ENCODE results near the gene TARS3. TPM values are rescaled to one million over a fixed set of nuclear protein-coding genes. Genes with fewer than 3 reads are reported as not detected.

Gene TARS3
- total and polyA plus RNA-seq, 2 donors (not counting 3 experiments of a cell fraction or from before 2014, with no cell fraction given) = 0.91 to 8.2 TPM

GRCh38 chr15:101702077-101702476, 22.2 kb downstream of the TARS3 start:
- Histone ChIP-seq H3K27ac (ENCODE audit: insufficient read depth, low read depth, low read length) (peak overlapping the region; percentile 13), H3K79me2 (ENCODE audit: control insufficient read depth, insufficient read depth, low read length) (no peaks in the 10 kb centered on the region), H3K36me3 (ENCODE audit: control insufficient read depth in 2 of 2, extremely low read depth in 1 of 2, insufficient read depth in 2 of 2, low read length in 2 of 2) (no peaks in the 10 kb centered on the region), H4K20me1 (replicated peaks; ENCODE audit: control insufficient read depth, extremely low read depth, insufficient read depth, low read length) (no peaks in the 10 kb centered on the region), H3K9me1 (replicated peaks; ENCODE audit: control insufficient read depth, extremely low read depth, insufficient read depth, low read length) (no peaks in the 10 kb centered on the region), H3K4me3 (replicated peaks in 1 of 3; ENCODE audit: insufficient read depth in 1 of 3, low read depth in 1 of 3, low read length in 3 of 3) (no peak overlapping the region), H3K27me3 (ENCODE audit: control insufficient read depth in 2 of 2, insufficient read depth in 2 of 2, low read length in 2 of 2) (no peaks in the 10 kb centered on the region), H3K9ac (replicated peaks; ENCODE audit: extremely low read depth, insufficient read depth, low read length) (no peak overlapping the region), H3K4me2 (ENCODE audit: insufficient read depth, low read length) (peak overlapping the region; percentile 80), H2AFZ (ENCODE audit: low read depth, low read length) (no peak overlapping the region), H3K4me1 (ENCODE audit: control insufficient read depth, extremely low read depth, insufficient read depth, low read length) (peaks cover 16% of the 10 kb centered on the region), H3K9me3 (replicated peaks; ENCODE audit: control insufficient read depth, insufficient read depth, low read length) (no peaks in the 10 kb centered on the region)
- ChIA-PET POLR2A (no interaction called here), CTCF (interaction anchor here (1.6 kb wide), 1 partner anchor 17 kb away, joined by 5 read pairs; no protein-coding TSS in a partner anchor)
- dilution Hi-C loops (cut with MboI; ENCODE audit: extremely low pct_ligation_motif_present, low sequenced_read_pairs) (no loop called here), intact Hi-C loops (cut with micrococcal nuclease) (loop anchor here (1.0 kb wide), 1 partner anchor 21 kb away; no protein-coding TSS in a partner anchor)
- TF ChIP-seq FOS (IDR thresholded peaks at IDR 0.05; ENCODE audit: borderline replicate concordance, insufficient read depth, low read length) = peak; percentile 50
- no peak for TF ChIP-seq MAX (IDR thresholded peaks at IDR 0.05; ENCODE audit: insufficient read depth, insufficient read length)
- TF ChIP-seq POLR2A (IDR thresholded peaks at IDR 0.05; ENCODE audit: low read depth, low read length) = no peak
- peak; percentile 8 for TF ChIP-seq JUN (IDR thresholded peaks at IDR 0.05; ENCODE audit: borderline replicate concordance, insufficient read depth, insufficient read length, low read depth)
- TF ChIP-seq POLR2AphosphoS5 (IDR thresholded peaks at IDR 0.05; ENCODE audit: insufficient read depth, low read depth, low read length) = no peak
- TF ChIP-seq EZH2 (IDR thresholded peaks at IDR 0.05; ENCODE audit: borderline replicate concordance, low read depth, low read length, severe bottlenecking) = no peak
- no peak for TF ChIP-seq MYC (IDR thresholded peaks at IDR 0.05; ENCODE audit: low read depth, low read length)
- peak; percentile 94 for TF ChIP-seq GATA2 (IDR thresholded peaks at IDR 0.05; ENCODE audit: insufficient read depth, insufficient read length, low read depth, low read length)
- peak; percentile 69 for FAIRE-seq
- BruUV-seq (replicated peaks) = no TSS peak
- peak; percentile 42 for DNase-seq (ENCODE audit: low read depth, low spot score)

- intact Hi-C loops (cut with micrococcal nuclease) = no loop called here
- TF ChIP-seq POLR2AphosphoS5 (IDR thresholded peaks at IDR 0.05; ENCODE audit: insufficient read depth, low read depth, low read length) = no peak
- no peak for TF ChIP-seq FOS (IDR thresholded peaks at IDR 0.05; ENCODE audit: borderline replicate concordance, insufficient read depth, low read length)
- TF ChIP-seq MAX (IDR thresholded peaks at IDR 0.05; ENCODE audit: insufficient read depth, insufficient read length) = no peak
- TF ChIP-seq, protein P1, sequence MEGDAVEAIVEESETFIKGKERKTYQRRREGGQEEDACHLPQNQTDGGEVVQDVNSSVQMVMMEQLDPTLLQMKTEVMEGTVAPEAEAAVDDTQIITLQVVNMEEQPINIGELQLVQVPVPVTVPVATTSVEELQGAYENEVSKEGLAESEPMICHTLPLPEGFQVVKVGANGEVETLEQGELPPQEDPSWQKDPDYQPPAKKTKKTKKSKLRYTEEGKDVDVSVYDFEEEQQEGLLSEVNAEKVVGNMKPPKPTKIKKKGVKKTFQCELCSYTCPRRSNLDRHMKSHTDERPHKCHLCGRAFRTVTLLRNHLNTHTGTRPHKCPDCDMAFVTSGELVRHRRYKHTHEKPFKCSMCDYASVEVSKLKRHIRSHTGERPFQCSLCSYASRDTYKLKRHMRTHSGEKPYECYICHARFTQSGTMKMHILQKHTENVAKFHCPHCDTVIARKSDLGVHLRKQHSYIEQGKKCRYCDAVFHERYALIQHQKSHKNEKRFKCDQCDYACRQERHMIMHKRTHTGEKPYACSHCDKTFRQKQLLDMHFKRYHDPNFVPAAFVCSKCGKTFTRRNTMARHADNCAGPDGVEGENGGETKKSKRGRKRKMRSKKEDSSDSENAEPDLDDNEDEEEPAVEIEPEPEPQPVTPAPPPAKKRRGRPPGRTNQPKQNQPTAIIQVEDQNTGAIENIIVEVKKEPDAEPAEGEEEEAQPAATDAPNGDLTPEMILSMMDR (IDR thresholded peaks at IDR 0.05; ENCODE audit: extremely low read depth in 1 of 2, insufficient read depth in 1 of 2, low read depth in 1 of 2, low read length in 2 of 2) = no peak
- no peak for TF ChIP-seq EZH2 (IDR thresholded peaks at IDR 0.05; ENCODE audit: borderline replicate concordance, low read depth, low read length, severe bottlenecking)
- TF ChIP-seq MYC (IDR thresholded peaks at IDR 0.05; ENCODE audit: low read depth, low read length) = no peak
- no peak for TF ChIP-seq JUN (IDR thresholded peaks at IDR 0.05; ENCODE audit: borderline replicate concordance, insufficient read depth, insufficient read length, low read depth)
- TF ChIP-seq GATA2 (IDR thresholded peaks at IDR 0.05; ENCODE audit: insufficient read depth, insufficient read length, low read depth, low read length) = no peak
- TF ChIP-seq POLR2A (IDR thresholded peaks at IDR 0.05; ENCODE audit: low read depth, low read length) = no peak
- Histone ChIP-seq H3K9me3 (replicated peaks; ENCODE audit: control insufficient read depth, insufficient read depth, low read length) (no peaks in the 10 kb centered on the region), H3K4me2 (ENCODE audit: insufficient read depth, low read length) (no peak overlapping the region), H3K9ac (replicated peaks; ENCODE audit: extremely low read depth, insufficient read depth, low read length) (no peak overlapping the region), H3K4me3 (replicated peaks in 1 of 3; ENCODE audit: insufficient read depth in 1 of 3, low read depth in 1 of 3, low read length in 3 of 3) (no peak overlapping the region), H3K79me2 (ENCODE audit: control insufficient read depth, insufficient read depth, low read length) (no peaks in the 10 kb centered on the region), H3K27me3 (ENCODE audit: control insufficient read depth in 2 of 2, insufficient read depth in 2 of 2, low read length in 2 of 2) (no peaks in the 10 kb centered on the region), H3K9me1 (replicated peaks; ENCODE audit: control insufficient read depth, extremely low read depth, insufficient read depth, low read length) (no peaks in the 10 kb centered on the region), H3K27ac (ENCODE audit: insufficient read depth, low read depth, low read length) (no peak overlapping the region), H3K4me1 (ENCODE audit: control insufficient read depth, extremely low read depth, insufficient read depth, low read length) (peaks cover 16% of the 10 kb centered on the region), H4K20me1 (replicated peaks; ENCODE audit: control insufficient read depth, extremely low read depth, insufficient read depth, low read length) (no peaks in the 10 kb centered on the region), H3K36me3 (ENCODE audit: control insufficient read depth in 2 of 2, extremely low read depth in 1 of 2, insufficient read depth in 2 of 2, low read length in 2 of 2) (peaks cover 0 to 2% of the 10 kb centered on the region in 2 experiments), H2AFZ (ENCODE audit: low read depth, low read length) (no peak overlapping the region)
- POLR2A ChIA-PET = no interaction called here
- CTCF ChIA-PET = no interaction called here
- no peak for FAIRE-seq
- BruUV-seq (replicated peaks) = no TSS peak
- DNase-seq (ENCODE audit: low read depth, low spot score) = no peak
- dilution Hi-C loops (cut with MboI; ENCODE audit: extremely low pct_ligation_motif_present, low sequenced_read_pairs) = no loop called here
Measured at GRCh38 chr15:101698314-101698713, 26.0 kb downstream of the TARS3 start.
